Measurements from ENCODE around the gene CFHR2. TPM values are rescaled to one million over a fixed set of nuclear protein-coding genes. Genes with fewer than 3 reads are reported as not detected.
"Not testable (repeated sequence)": the region's sequence is repeated elsewhere in the genome, so short reads cannot be mapped to it uniquely, and the experiment has no call there.

CFHR2 gene
- total RNA-seq: not detected

GRCh38 chr1:196943568-196943967, at the start of gene CFHR2:
TSS of gene CFHR2 (plus strand) at chr1:196943738. CDS start at chr1:196943881, 143 bp downstream.
- DNase-seq (ENCODE audit: low spot score): not testable (repeated sequence)

- DNase-seq (ENCODE audit: low spot score): no peak
These were observed 47.2 kb upstream of the CFHR2 start for GRCh38 chr1:196896355-196896754.

- DNase-seq (ENCODE audit: low spot score): no peak
These were observed 46.2 kb upstream of the CFHR2 start for GRCh38 chr1:196897158-196897828.

GRCh38 chr1:196902344-196902743, 41.2 kb upstream of the CFHR2 start:
- no peak for DNase-seq (ENCODE audit: low spot score)

GRCh38 chr1:196910215-196910614, 33.3 kb upstream of the CFHR2 start:
- no peak for DNase-seq (ENCODE audit: low spot score)

GRCh38 chr1:196912283-196912682, 31.3 kb upstream of the CFHR2 start:
- not testable (repeated sequence) for DNase-seq (ENCODE audit: low spot score)

- DNase-seq (ENCODE audit: low spot score): not testable (repeated sequence)
These were observed 16.7 kb upstream of the CFHR2 start for GRCh38 chr1:196926839-196927238.

GRCh38 chr1:196932853-196933252, 10.7 kb upstream of the CFHR2 start:
- DNase-seq (ENCODE audit: low spot score): not testable (repeated sequence)

- DNase-seq (ENCODE audit: low spot score): no peak
These were observed 9.9 kb upstream of the CFHR2 start for GRCh38 chr1:196933531-196934189.

GRCh38 chr1:196941474-196941873, 2.1 kb upstream of the CFHR2 start:
- not testable (repeated sequence) for DNase-seq (ENCODE audit: low spot score)

GRCh38 chr1:196951711-196952394, 8.3 kb downstream of the CFHR2 start:
- DNase-seq (ENCODE audit: low spot score): no peak

GRCh38 chr1:196954778-196955177, 11.2 kb downstream of the CFHR2 start:
- no peak for DNase-seq (ENCODE audit: low spot score)

GRCh38 chr1:196955926-196956325, 12.4 kb downstream of the CFHR2 start:
- DNase-seq (ENCODE audit: low spot score): no peak

- DNase-seq (ENCODE audit: low spot score): no peak
These were observed 17.3 kb downstream of the CFHR2 start for GRCh38 chr1:196960854-196961253.

- DNase-seq (ENCODE audit: low spot score): no peak
These were observed 26.6 kb downstream of the CFHR2 start for GRCh38 chr1:196970182-196970581.

- DNase-seq (ENCODE audit: low spot score): no peak
These were observed 32.7 kb downstream of the CFHR2 start for GRCh38 chr1:196976278-196976677.

GRCh38 chr1:196977278-196977677, 33.7 kb downstream of the CFHR2 start, which contains the start of gene CFHR5:
TSS of gene CFHR5 (plus strand) at chr1:196977556. CDS start at chr1:196977665, 109 bp downstream.
- no peak for DNase-seq (ENCODE audit: low spot score)

GRCh38 chr1:196980859-196981258, 37.3 kb downstream of the CFHR2 start:
- DNase-seq (ENCODE audit: low spot score): no peak

- not testable (repeated sequence) for DNase-seq (ENCODE audit: low spot score)
These were observed 38.7 kb downstream of the CFHR2 start for GRCh38 chr1:196982247-196982646.

GRCh38 chr1:196991919-196992651, 48.5 kb downstream of the CFHR2 start:
- DNase-seq (ENCODE audit: low spot score): peak; percentile 80

- DNase-seq (ENCODE audit: low spot score): no peak
These were observed 50.4 kb downstream of the CFHR2 start for GRCh38 chr1:196993916-196994315.

- DNase-seq (ENCODE audit: low spot score): no peak
These were observed 53.9 kb downstream of the CFHR2 start for GRCh38 chr1:196997423-196997822.

Data from mucosa of gallbladder (tissue), 1 donor.